Hematopoietic multipotent progenitor cell treated with erythropoietin and hydrocortisone succinate and interleukin-3 and kit ligand, for 15 days (in vitro differentiated cells): ENCODE data around the gene SMG1.
"Not testable (repeated sequence)": the region's sequence is repeated elsewhere in the genome, so short reads cannot be mapped to it uniquely, and the experiment has no call there.

Experiments
- DNase-seq: peaks from one replicate; pipeline ENCODE4 v3.0.0-alpha.2; 2015; ENCODE audit warnings: low spot score

SMG1 gene

DNA sequence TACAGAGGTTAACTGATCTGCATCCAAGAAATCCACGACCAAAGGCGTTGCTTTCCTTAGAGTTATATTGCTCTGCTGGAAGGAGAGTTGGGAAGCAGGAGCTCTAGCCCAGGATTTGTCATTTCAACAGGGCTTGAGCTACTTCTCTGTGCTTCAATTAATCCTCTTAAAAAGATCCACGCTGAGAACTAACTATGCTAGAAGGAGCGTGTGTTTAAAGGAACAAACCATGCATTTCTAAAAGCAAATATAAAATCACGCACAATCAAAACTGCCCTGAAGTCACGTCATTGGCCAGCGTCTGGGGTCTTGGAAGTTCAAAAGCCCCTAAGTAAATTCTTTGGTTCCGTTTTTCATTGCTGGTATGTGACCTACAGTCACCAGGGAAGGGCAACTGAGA lies 125.9 kb downstream of the SMG1 start:
- DNase-seq, result no peak

DNA sequence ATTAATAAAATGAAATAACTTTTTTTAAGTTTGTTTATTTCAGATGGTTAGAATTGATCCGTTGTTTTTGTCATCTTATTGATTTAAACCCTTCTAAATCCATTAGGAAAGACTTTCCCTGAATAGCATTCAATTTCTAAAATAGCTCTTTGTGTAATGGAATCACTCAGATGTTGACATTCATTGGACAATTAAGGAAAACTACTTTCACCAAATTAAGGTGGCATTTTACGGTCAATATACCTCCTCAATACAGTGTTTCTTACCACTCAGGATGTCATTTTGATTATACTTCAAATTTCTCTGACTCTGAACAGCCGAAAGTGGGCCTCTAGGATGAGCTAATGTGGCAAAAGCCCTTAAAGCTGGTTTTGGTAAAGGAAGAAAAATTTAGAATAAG lies 126.7 kb downstream of the SMG1 start:
- DNase-seq, result no peak

DNA sequence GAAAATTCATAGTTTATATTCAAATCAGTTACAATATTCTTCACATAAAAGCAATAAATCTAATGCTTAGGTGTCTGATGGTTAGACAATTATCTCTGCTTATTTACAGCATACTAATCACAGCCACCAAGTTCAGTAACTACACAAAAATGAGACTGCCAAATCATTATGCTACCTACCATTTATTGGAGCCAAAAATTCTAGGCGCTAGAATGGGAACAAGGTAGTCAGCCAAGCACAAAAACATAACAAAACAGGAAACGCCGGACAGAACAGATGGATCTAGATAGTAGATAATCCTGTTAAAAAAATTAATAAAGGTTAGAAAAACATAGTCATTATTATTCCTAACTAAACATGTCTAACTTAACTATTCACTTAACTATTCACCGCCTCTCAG lies 128.5 kb downstream of the SMG1 start:
- DNase-seq, result no peak

GRCh38 chr16:18796377-18796776 lies 129.8 kb downstream of the SMG1 start:
- no peak for DNase-seq

- no peak for DNase-seq
Observed at GRCh38 chr16:18792836-18793433, 133.3 kb downstream of the SMG1 start.

DNA sequence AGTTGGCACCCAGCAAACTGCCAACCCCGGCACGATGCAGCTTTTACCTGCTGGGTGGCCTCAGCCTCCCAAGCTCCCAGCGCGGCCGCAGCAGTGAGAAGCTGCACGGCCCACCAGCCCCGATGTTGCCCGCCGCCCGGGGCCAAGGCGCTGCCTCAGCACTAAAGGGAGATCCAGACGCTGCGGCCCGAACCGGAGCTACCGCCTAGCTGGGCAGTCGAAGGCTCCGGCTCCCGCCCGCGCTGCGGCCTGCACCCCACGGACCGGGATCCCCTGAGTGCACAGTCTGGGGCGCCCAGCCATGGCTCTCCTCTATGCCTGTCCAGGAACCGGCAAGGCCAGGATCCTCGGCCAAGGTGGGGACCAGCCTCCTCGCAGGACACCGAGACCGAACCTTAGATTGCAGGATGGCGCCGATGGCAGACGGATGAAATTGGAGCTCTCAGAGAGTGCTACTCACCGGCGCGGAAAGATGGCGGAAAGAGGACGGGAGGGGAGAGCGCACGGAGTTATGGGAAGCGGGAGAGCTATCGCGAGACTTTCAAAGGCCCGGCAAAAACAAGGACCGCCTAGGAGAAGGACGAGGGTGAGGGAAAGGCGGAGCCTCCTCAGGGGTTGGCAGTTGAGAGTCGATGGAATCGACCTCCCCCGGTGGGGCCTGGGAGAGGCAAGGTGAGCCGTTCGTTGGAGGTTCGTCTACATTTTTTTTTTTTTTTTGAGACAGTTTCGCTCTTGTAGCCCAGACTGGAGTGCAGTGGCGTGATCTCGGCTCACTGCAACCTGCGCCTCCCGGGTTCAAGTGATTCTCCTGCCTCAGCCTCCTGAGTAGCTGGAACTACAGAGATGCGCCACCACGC lies 136.1 kb downstream of the SMG1 start, which contains the start of gene RPS15A:
Gene RPS15A, minus strand, starts transcription at position 485 of the 857 bp plus-strand sequence. CDS start 1,221 bp downstream, outside the sequence.
- peak; percentile 96 for DNase-seq

- DNase-seq, result no peak
Observed at GRCh38 chr16:18789515-18789849, 136.7 kb downstream of the SMG1 start.

DNA sequence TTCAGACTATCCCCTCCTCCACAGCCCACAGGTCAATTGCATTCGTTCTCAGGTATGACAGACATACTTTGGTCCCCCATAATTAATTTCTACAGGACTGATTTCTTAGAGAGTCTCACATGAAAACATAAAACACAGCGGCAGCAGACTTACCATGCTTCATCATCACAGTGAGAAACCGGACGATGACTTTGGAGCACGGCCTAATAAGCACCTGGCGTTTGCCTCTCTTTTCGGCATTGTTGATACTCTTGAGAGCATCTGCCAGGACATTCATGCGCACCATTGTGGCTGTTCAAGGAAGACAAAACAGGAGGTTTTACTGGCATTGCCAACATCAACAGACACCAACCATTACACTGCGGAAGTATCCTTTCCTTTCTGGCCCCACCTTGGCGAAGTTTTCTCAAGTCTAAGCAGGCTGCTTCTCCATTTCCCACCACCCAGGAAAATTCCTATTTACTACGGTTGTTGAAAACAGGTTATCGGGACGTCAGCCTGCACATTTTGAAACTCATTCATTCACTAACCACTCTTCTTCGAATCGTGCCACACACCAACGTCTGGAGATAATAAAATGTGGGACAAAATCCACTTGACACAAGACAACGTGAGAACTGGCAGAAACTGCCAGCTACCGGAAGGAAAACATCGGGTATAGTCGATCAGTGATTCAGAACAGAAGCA lies 137.2 kb downstream of the SMG1 start:
- DNase-seq, result no peak

GRCh38 chr16:18784917-18785623 lies 141.1 kb downstream of the SMG1 start:
- no peak for DNase-seq

- no peak for DNase-seq
Observed at GRCh38 chr16:18783430-18784341, 142.5 kb downstream of the SMG1 start.

- no peak for DNase-seq
Observed at GRCh38 chr16:18782697-18783429, 143.3 kb downstream of the SMG1 start.

DNA sequence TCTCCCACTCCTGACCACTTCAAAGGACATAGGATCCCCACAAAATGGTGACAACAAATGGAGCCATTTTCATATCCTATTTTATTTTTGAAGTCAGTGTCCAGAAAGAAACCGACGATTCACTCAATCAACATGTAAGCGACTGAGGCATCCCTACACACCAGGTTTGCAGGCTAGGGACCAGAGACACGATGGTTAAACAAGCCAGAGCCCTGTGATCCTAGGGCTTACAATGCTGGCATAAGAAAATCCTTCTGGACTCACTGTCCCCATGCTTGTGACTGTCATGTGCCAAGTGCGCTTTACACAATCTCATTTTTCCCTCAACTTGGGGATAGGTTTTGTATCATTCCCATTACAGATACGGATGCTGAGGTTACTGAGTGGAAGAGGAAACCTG lies 145.0 kb downstream of the SMG1 start:
- DNase-seq, result not testable (repeated sequence)

DNA sequence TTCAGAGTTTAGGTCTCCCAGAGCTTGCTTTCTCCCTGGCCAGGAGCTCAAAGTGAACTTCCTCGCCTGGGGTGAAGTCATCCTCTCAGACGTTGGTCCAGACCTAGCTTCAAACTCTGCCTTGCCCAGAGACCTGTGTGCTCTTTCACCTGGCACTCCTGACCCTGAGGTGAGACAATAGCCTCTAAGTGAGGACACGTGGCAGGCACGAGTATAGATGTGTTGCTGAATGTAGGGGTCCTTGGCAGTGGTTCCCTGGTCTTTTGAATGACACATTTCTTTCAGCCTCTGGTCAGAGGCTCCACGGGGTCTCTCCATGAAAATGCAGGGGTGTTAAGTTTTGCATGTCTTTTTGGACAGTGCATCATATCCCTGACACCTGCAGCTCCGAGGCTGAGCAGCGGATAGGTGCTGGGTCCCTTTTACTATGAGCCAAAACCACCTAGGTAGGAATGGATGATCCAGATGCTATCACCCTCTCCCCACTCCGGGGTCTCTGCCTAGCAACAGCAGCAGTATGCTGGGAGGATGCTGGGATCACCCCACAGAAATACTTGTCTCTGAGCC lies 145.7 kb downstream of the SMG1 start:
- not testable (repeated sequence) for DNase-seq

DNA sequence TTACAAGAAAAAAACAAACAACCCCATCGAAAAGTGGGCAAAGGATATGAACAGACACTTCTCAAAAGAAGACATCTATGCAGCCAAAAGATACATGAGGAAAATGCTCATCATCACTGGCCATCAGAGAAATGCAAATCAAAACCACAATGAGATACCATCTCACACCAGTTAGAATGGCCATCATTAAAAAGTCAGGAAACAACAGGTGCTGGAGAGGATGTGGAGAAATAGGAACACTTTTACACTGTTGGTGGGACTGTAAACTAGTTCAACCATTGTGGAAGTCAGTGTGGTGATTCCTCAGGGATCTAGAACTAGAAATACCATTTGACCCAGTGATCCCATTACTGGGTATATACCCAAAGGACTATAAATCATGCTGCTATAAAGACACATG lies 148.5 kb downstream of the SMG1 start:
- DNase-seq, result not testable (repeated sequence)

GRCh38 chr16:18776334-18776733 lies 149.9 kb downstream of the SMG1 start:
- not testable (repeated sequence) for DNase-seq

DNA sequence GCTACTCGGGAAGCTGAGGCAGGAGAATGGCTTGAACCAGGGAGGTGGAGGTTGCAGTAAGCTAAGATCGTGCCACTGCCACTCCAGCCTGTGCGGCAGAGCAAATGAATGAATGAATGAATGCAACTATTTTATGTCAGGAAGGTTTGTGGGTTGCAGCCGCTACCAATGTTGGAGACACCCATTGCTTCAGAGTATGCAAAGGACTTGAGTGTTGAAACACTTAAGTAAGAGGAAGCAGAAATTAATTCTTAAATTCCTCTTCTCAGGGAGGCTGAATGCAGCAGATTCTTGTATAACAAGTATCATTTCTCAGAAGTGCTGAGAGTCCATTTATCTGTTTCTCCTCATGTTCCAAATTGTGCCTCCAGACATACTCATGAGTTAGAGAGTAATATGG lies 151.6 kb downstream of the SMG1 start:
- DNase-seq, result not testable (repeated sequence)

GRCh38 chr16:18772171-18772570 lies 154.0 kb downstream of the SMG1 start:
- DNase-seq, result not testable (repeated sequence)

GRCh38 chr16:18770336-18770962 lies 155.8 kb downstream of the SMG1 start:
- DNase-seq, result not testable (repeated sequence)

GRCh38 chr16:18767217-18767616 lies 159.0 kb downstream of the SMG1 start:
- DNase-seq, result peak; percentile 36

GRCh38 chr16:18762713-18763112 lies 163.5 kb downstream of the SMG1 start:
- not testable (repeated sequence) for DNase-seq
